HFFc6 (cell line): ENCODE results near the gene WWC1. TPM values are rescaled to one million over a fixed set of nuclear protein-coding genes. Genes with fewer than 3 reads are reported as not detected.

Experiments
- DNase-seq: peaks from one replicate; pipeline ENCODE4 v3.0.0-alpha.2; 2018
- H3K27ac Mint-ChIP-seq: 2 replicates; pipeline ENCODE4 v1.8.0; 2020; ENCODE audit warnings: mild to moderate bottlenecking, mixed read lengths
- H3K27me3 Mint-ChIP-seq: 2 replicates; pipeline ENCODE4 v1.8.0; 2021; ENCODE audit warnings: mild to moderate bottlenecking, moderate library complexity, mixed read lengths; ENCODE audit not compliant: insufficient read depth
- H3K36me3 Mint-ChIP-seq: 2 replicates; pipeline ENCODE4 v1.8.0; 2021; ENCODE audit warnings: low read depth, mixed read lengths
- H3K4me1 Mint-ChIP-seq: 2 replicates; pipeline ENCODE4 v1.8.0; 2020; ENCODE audit warnings: low read depth, mixed read lengths
- H3K4me3 Mint-ChIP-seq: 2 replicates; pipeline ENCODE4 v1.8.0; 2020; ENCODE audit warnings: mild to moderate bottlenecking, moderate library complexity, mixed read lengths
- H3K9me3 Mint-ChIP-seq: 2 replicates; pipeline ENCODE4 v1.8.0; 2020; ENCODE audit warnings: mild to moderate bottlenecking, mixed read lengths
- total RNA-seq, 6 experiments: library from RNA; stranded (reverse); fragmentation: NEBNext Ultra II Directional; extraction: Animal tissue kit (Norgen Biotek cat#: 25700); gene quantifications; 2 replicates in 1 of 6; 3 replicates in 5 of 6; pipeline ENCODE4 v1.2.3, GENCODE V29; 2021
- TF ChIP-seq, protein P1 (sequence below): fragments of 200-600 bp; sonication (generic); IDR thresholded peaks from 2 replicates; pipeline ENCODE4 v1.5.0; 2021; ENCODE audit warnings: antibody characterized with exemption, mild to moderate bottlenecking

The WWC1 gene
- total RNA-seq, 6 experiments from 2014 or later = 3.3 to 8.4 (median 7.2) TPM

DNA sequence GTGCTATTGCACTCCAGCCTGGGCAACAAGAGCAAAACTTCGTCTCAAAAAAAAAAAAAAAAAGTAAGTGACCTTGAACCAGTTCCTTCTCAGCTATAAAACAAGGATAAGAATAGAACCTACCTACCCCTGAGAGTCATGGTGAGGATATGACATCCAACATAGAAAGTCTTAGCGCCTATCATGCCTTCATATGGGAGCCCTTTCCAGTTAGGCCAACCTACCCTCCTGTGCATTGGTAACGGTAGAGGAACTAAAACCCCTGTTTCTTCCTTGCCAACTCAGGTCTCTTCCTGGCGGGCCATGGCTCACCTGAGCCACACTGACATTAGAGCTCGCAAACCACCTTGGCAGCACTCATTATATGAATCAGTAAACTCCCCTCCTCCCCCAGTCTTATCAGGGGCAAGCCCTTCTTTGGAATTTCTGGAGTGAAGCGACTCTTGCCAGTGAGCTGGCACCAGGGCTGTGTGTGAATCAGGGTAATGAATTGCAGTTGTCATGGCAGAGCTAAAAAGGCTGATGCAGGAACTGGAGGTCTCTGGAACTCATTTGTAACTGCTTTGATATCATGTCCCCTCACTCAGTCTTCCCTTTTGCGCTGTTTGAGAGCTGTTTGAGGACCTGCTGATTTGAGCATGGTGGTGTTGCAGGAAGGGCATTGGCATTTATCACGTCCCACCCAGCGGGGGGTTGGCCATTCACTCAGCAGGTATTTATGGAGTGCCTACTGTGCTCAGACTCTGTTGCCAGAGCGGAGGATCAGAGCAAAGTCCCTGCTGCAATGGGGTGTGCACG is 10.3 kb downstream of the WWC1 start:
- Mint-ChIP-seq H3K9me3 (peaks cover 11% of the 10 kb centered on the region; the same call in 1 of the 2 replicates), H3K27me3 (peaks cover 7% of the 10 kb centered on the region), H3K36me3 (peaks cover 12% of the 10 kb centered on the region; the same call in 1 of the 2 replicates), H3K27ac (0 out of 2 replicates have a peak overlapping the region, but pooled peaks have one; percentile 17), H3K4me3 (no peak overlapping the region), H3K4me1 (peaks cover 31% of the 10 kb centered on the region)
- DNase-seq = no peak
- TF ChIP-seq, protein P1, sequence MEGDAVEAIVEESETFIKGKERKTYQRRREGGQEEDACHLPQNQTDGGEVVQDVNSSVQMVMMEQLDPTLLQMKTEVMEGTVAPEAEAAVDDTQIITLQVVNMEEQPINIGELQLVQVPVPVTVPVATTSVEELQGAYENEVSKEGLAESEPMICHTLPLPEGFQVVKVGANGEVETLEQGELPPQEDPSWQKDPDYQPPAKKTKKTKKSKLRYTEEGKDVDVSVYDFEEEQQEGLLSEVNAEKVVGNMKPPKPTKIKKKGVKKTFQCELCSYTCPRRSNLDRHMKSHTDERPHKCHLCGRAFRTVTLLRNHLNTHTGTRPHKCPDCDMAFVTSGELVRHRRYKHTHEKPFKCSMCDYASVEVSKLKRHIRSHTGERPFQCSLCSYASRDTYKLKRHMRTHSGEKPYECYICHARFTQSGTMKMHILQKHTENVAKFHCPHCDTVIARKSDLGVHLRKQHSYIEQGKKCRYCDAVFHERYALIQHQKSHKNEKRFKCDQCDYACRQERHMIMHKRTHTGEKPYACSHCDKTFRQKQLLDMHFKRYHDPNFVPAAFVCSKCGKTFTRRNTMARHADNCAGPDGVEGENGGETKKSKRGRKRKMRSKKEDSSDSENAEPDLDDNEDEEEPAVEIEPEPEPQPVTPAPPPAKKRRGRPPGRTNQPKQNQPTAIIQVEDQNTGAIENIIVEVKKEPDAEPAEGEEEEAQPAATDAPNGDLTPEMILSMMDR = no peak

DNA sequence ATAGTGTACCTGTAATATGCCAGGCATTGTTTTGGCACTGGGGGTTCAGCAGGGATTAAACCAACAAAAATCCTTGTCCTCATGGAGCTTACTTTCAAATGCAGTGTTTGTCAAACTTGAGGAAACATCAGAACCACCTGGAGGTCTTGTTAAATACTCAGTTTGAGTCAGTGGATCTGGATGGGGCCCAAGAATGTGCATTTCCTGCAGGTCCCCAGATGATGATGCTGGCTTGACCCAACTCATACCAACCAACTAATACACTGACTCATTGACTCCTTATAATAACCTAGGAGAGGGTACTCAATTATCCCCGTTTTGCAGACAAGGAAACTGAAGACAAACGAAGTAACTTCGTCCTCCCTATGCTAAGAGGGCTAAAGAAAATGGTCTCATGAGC is 11.3 kb downstream of the WWC1 start:
- Mint-ChIP-seq H3K27ac (no peak overlapping the region), H3K4me1 (peaks cover 31% of the 10 kb centered on the region), H3K36me3 (peaks cover 12% of the 10 kb centered on the region; the same call in 1 of the 2 replicates), H3K9me3 (peaks cover 11% of the 10 kb centered on the region; the same call in 1 of the 2 replicates), H3K27me3 (peaks cover 7% of the 10 kb centered on the region), H3K4me3 (no peak overlapping the region)
- TF ChIP-seq, protein P1 = no peak
- DNase-seq = no peak

DNA sequence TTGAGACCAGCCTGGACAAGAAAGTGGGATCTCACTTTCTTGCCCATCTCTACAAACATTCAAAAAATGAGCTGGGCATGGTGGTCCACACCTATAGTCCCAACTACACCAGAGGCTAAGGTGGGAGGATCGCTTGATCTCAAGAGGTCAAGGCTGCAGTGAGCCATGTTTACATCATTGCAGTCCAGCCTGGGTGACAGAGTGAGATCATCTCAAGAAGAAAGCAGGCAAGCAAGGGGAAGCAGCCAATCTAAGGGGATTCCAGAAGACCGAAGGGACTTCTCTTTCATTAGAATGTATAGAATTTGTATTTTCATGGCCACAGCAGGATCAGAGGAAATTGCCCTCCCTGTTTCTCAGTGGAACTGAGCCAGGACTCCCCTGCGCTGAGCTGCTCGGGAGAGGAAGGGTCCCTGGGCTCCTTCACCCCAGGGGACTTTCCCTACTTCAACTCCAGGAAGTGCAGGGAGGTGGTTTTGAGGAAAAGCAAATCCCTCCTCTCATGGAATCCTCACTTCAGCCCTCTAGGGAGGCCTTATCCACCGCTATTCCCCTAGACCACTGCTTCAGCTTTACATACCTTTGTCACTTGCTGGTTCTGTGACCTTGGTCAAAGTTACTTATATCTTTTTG is 12.1 kb downstream of the WWC1 start:
- DNase-seq = no peak
- TF ChIP-seq, protein P1 = no peak
- no peak overlapping the region for H3K4me3 Mint-ChIP-seq
- peaks cover 7% of the 10 kb centered on the region for H3K27me3 Mint-ChIP-seq
- H3K27ac Mint-ChIP-seq = no peak overlapping the region
- H3K4me1 Mint-ChIP-seq = peaks cover 31% of the 10 kb centered on the region
- H3K9me3 Mint-ChIP-seq = peaks cover 11% of the 10 kb centered on the region; the same call in 1 of the 2 replicates
- H3K36me3 Mint-ChIP-seq = peaks cover 12% of the 10 kb centered on the region; the same call in 1 of the 2 replicates

DNA sequence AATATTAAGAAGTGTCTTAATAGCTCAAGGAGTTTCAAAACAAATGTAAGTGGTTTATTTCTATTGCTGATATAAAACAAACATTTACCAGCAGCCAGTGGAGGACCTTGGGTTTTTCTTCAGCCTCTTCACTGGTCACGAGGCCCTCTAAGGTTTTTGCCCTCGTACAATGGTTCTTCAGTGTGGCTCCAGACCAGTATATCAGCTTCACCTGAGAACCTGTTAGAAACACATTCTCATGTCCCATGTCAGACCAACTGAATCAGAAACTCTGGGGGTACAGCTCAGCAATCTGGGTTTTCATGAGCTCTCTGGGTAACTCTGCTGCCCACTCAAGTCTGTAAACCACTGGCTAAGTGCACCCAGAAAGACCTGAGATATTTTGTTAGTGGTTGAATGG is 12.9 kb downstream of the WWC1 start:
- no peak for DNase-seq
- peaks cover 7% of the 10 kb centered on the region for H3K27me3 Mint-ChIP-seq
- H3K4me1 Mint-ChIP-seq = peaks cover 31% of the 10 kb centered on the region
- peaks cover 11% of the 10 kb centered on the region; the same call in 1 of the 2 replicates for H3K9me3 Mint-ChIP-seq
- H3K36me3 Mint-ChIP-seq = peaks cover 12% of the 10 kb centered on the region; the same call in 1 of the 2 replicates
- no peak overlapping the region for H3K4me3 Mint-ChIP-seq
- TF ChIP-seq, protein P1 = no peak
- H3K27ac Mint-ChIP-seq = no peak overlapping the region

DNA sequence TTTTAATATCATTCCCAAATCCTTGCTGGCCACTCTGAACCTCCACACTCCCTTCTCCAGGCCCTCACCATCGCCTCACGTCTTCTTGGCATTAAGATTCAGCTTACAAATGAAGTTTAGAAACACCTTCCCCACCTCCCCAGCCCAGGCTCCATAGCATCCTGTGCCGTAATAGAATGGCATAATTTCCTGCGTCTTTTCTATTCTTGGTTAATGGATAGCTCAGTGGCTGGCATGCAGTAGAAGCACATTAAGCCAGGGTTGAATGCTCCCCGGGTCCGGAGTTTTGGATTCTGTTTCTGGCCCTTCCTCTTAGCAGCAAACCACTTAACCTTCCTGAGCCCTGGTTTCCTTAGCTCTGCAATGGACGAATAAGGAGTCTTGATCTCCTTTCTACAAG is 13.8 kb downstream of the WWC1 start:
- Mint-ChIP-seq H3K36me3 (peaks cover 12% of the 10 kb centered on the region; the same call in 1 of the 2 replicates), H3K27ac (no peak overlapping the region), H3K4me3 (no peak overlapping the region), H3K27me3 (peaks cover 7% of the 10 kb centered on the region), H3K4me1 (peaks cover 31% of the 10 kb centered on the region), H3K9me3 (peaks cover 11% of the 10 kb centered on the region; the same call in 1 of the 2 replicates)
- no peak for DNase-seq
- TF ChIP-seq, protein P1 = no peak
